ENCODE results near the gene CA12. TPM values are rescaled to one million over a fixed set of nuclear protein-coding genes. Genes with fewer than 3 reads are reported as not detected.

The CA12 gene
- total and polyA plus RNA-seq, 2 of the 8 experiments (the other 6 are each of a cell fraction or from before 2014, with no cell fraction given), result 4.7 to 4.9 TPM

DNA sequence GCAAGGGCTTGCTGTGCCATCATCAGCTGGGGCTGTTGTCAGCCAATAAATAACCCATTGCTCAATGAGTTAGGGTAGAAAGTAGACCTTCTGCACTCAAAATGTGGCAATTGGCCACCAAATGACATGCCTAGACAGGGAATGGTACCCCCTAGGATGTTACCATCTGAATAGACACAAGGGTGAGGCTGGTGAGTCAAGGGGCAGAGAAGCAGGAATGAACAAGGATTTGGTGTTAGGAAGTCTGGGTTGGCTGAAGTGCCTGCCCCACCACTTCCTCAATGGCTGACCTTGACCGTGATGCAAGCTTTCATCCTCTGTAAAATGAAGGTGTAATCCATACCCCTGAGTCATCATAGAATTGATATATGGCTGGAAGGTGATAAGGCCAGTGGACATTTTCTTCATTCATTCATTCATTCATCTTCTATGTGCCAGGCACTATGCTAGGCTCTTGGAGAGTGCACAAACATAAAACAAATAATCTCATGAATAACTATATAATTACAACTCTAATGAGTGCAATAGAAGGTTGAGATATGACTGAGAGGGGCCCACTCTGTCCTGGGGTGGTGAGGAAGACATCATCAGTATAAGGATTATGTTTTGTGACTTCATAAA is 4.4 kb upstream of the CA12 start (continued):
- TF ChIP-seq SIN3A (conservative IDR thresholded peaks at IDR 0.05 in 1 of 2, IDR thresholded peaks at IDR 0.05 in 1 of 2; ENCODE audit: low read depth in 1 of 2, low read length in 2 of 2) (no peak), HDAC6 (IDR thresholded peaks at IDR 0.05; ENCODE audit: low read depth, low read length) (no peak)
